ENCODE results near the gene ANKRD33.

GRCh38 chr12:51901881-51902280 lies 14.0 kb downstream of the ANKRD33 start:
- no peak for TF ChIP-seq CTCF (IDR thresholded peaks at IDR 0.05)
- TF ChIP-seq POLR2A (IDR thresholded peaks at IDR 0.05) = no peak
